ENCODE data around the gene DCTN3.

The DCTN3 gene

DNA sequence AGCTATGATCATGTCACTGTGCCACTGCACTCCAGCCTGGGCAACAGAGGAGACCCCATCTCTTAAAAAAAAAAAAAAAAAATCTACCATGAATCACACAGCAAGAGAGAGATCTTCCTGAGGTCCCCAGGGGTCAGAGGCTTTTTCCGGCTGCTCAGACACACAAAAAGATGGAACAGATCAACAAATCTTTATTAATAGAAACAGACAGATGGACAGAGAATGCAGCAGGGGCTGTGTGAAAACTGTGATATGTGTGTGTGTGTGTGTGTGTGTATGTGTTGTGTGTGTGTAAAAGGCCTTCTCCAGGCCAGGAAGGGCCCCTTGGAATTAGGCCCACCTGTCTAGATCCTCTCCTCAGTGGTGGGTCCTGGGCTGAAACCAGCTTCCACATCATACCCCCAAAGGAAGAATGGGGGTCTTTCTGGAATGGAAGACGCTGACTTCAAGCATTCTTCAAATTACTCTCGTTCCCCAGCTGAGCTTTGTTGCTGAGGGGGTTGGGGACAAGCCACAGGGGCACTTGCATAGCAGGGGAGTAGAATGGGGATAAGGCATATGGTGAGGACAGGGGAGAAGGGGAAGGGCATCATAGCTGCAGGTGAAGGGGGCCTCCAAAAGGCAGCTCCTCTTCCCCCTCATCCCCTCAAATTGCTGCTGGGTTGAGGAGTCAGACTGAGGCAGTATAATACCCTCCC is 14.4 kb upstream of the DCTN3 start:
- Histone ChIP-seq H3K4me3 (ENCODE audit: low read depth, low read length) (no peak overlapping the region), H3K36me3 (peaks cover 10% of the 10 kb centered on the region), H3K27me3 (peaks cover 9% of the 10 kb centered on the region), H3K9me3 (no peaks in the 10 kb centered on the region), H3K4me1 (peaks cover 5% of the 10 kb centered on the region)
- no peak for TF ChIP-seq CTCF (IDR thresholded peaks at IDR 0.05; ENCODE audit: low read depth, low read length)
- no peak for DNase-seq

DNA sequence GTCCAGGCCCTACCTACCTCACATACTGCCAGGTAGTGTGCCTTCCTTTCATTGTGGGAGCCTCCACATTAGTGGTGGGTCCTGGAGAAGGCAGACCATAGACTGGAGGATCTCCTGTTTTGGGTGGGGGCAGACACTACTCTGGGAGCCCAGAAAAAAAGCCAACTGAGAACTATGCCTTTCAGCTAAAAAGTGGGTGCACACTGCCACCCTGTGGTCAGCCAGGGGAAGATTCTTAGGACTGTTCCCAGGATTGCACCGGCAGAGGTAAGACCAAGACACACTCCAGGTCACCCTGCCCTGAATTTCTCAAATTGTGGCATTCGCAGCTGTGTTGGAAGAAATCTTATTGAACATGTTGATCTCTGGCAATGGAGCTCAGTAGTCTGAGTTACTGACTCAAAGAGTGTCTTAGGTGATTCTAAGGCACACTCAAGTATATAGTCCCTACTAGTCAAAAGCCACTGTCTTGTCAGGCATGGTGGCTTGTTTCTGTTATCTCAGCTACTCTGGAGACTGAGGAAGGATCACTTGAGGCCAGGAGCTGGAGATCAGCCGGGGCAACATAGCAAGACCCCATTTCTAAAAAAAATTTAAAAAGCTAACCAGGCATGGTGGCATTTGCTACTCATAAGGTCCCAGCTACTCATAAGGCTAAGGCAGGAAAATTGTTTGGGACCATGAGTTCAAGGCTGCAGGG is 13.7 kb upstream of the DCTN3 start:
- peak; percentile 76 for DNase-seq
- TF ChIP-seq CTCF (IDR thresholded peaks at IDR 0.05; ENCODE audit: low read depth, low read length): peak; percentile 89
- H3K9me3 ChIP-seq: no peaks in the 10 kb centered on the region
- peaks cover 10% of the 10 kb centered on the region for H3K36me3 ChIP-seq
- peaks cover 5% of the 10 kb centered on the region for H3K4me1 ChIP-seq
- H3K27me3 ChIP-seq: peaks cover 16% of the 10 kb centered on the region
- no peak overlapping the region for H3K4me3 ChIP-seq (ENCODE audit: low read depth, low read length)

DNA sequence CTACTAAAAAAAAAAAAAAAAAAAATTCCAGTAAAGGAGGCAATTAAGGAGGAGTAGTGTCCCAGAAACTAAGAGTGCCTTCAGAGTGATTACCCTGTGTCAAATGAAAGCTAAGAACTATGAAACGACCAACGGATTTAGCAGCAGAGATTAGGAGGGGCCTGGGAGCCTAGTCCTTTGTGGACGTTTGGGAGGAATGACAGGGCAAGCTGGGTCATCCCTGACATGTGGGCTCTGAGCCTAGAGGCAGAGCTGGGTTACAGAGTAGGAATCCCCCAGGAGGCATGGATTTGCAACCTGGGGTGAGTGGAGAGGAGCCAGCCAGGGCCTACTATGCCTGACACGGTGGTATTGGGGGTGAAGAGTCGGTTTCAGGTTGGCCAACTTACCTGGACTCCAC is 12.9 kb upstream of the DCTN3 start:
- peaks cover 10% of the 10 kb centered on the region for H3K36me3 ChIP-seq
- H3K27me3 ChIP-seq: peaks cover 25% of the 10 kb centered on the region
- no peak for TF ChIP-seq CTCF (IDR thresholded peaks at IDR 0.05; ENCODE audit: low read depth, low read length)
- DNase-seq: no peak
- no peaks in the 10 kb centered on the region for H3K9me3 ChIP-seq
- no peak overlapping the region for H3K4me3 ChIP-seq (ENCODE audit: low read depth, low read length)
- peaks cover 3% of the 10 kb centered on the region for H3K4me1 ChIP-seq

- Histone ChIP-seq H3K9me3 (no peaks in the 10 kb centered on the region), H3K27me3 (peaks cover 45% of the 10 kb centered on the region), H3K36me3 (peaks cover 7% of the 10 kb centered on the region), H3K4me3 (ENCODE audit: low read depth, low read length) (no peak overlapping the region), H3K4me1 (no peaks in the 10 kb centered on the region; the same call in 1 of the 2 replicates)
- DNase-seq: no peak
- no peak for TF ChIP-seq CTCF (IDR thresholded peaks at IDR 0.05; ENCODE audit: low read depth, low read length)
These were observed 10.3 kb upstream of the DCTN3 start for GRCh38 chr9:34630402-34631154.

DNA sequence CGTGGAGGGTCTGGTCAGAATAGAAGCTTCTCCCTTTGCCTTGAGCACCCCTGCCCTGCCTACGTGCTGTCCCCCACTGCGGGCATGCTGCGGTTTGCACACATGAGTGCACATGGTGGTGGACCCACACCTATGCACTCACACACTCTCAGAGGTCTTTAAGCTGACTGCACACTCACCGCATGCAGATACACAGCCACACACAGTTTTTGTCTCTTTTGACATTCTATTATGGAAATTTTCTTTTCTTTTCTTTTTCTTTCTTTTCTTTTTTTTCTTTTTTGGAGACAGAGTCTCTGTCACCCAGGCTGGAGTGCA is 9.2 kb upstream of the DCTN3 start:
- TF ChIP-seq CTCF (IDR thresholded peaks at IDR 0.05; ENCODE audit: low read depth, low read length): no peak
- no peaks in the 10 kb centered on the region; the same call in 1 of the 2 replicates for H3K4me1 ChIP-seq
- H3K9me3 ChIP-seq: no peaks in the 10 kb centered on the region
- no peak overlapping the region for H3K4me3 ChIP-seq (ENCODE audit: low read depth, low read length)
- H3K36me3 ChIP-seq: no peaks in the 10 kb centered on the region
- H3K27me3 ChIP-seq: peaks cover 45% of the 10 kb centered on the region
- no peak for DNase-seq
